HepG2 (cell line): ENCODE results near the gene OR2B3. TPM values are rescaled to one million over a fixed set of nuclear protein-coding genes. Genes with fewer than 3 reads are reported as not detected.
A peak's percentile ranks its signal among the peaks of the same experiment; 100 is the strongest.

ENCODE experiments used
- FOXP4 ChIP-seq: sonication (generic); formaldehyde crosslinking; IDR thresholded peaks from 2 replicates; pipeline ENCODE4 v1.4.0; 2020; ENCODE audit warnings: missing genetic modification reagents
- GTF2F1 ChIP-seq: fragments of 150-350 bp; IDR thresholded peaks from 2 replicates; pipeline ENCODE4 v1.6.1; 2014; ENCODE audit warnings: low read length
- MAFF ChIP-seq: IDR thresholded peaks from 2 replicates; pipeline ENCODE4 v1.6.1; 2011; ENCODE audit warnings: low read depth, low read length, improper control_type of control experiment
- MBD4 ChIP-seq: IDR thresholded peaks from 2 replicates; pipeline ENCODE4 v1.6.1; 2012; ENCODE audit warnings: low read length, inconsistent platforms, borderline replicate concordance
- PRMT3 ChIP-seq: sonication (generic); formaldehyde crosslinking; IDR thresholded peaks from 2 replicates; pipeline ENCODE4 v1.8.1; 2022; ENCODE audit warnings: low read depth, mild to moderate bottlenecking, moderate library complexity, missing genetic modification reagents, borderline replicate concordance
- ZGPAT ChIP-seq: IDR thresholded peaks from 2 replicates; pipeline ENCODE4 v1.6.1; 2016; ENCODE audit warnings: mild to moderate bottlenecking
- ZNF256 ChIP-seq: sonication (generic); formaldehyde crosslinking; conservative IDR thresholded peaks from 2 replicates; pipeline ENCODE4 v1.4.0; 2020; ENCODE audit warnings: missing genetic modification reagents
- ZNF562 ChIP-seq: sonication (generic); formaldehyde crosslinking; IDR thresholded peaks from 2 replicates; pipeline ENCODE4 v1.8.0; 2022; ENCODE audit warnings: missing genetic modification reagents, borderline replicate concordance
- ZNF782 ChIP-seq: sonication (generic); formaldehyde crosslinking; IDR thresholded peaks from 2 replicates; pipeline ENCODE4 v1.4.0; 2020; ENCODE audit warnings: missing genetic modification reagents, mild to moderate bottlenecking, borderline replicate concordance
- ZNF788 ChIP-seq: sonication (generic); formaldehyde crosslinking; IDR thresholded peaks from 2 replicates; pipeline ENCODE4 v1.5.0; 2020; ENCODE audit warnings: mild to moderate bottlenecking, missing genetic modification reagents, borderline replicate concordance
- polyA plus RNA-seq, 8 experiments: library from polyadenylated mRNA; depleted of rRNA in 3 of 8; stranded (reverse) in 7 of 8; unstranded in 1 of 8; fragments of >200 nt; fragmentation: Illumina TruSeq in 4 of 8; extraction: Trizol in 4 of 8; gene quantifications; 2 replicates each; pipeline versions ENCODE4 v1.2.1 to v1.2.3, GENCODE V29; 2011 to 2016; ENCODE audit warnings: low read depth in 4 of 8, missing spikeins in 1 of 8, mixed read lengths in 1 of 8; ENCODE audit not compliant: insufficient read depth in 1 of 8
- total RNA-seq, 5 experiments: library from RNA; depleted of rRNA; stranded (reverse); fragments of >200 nt; fragmentation: Illumina TruSeq; extraction: Trizol; gene quantifications; 2 replicates each; pipeline ENCODE4 v1.2.3, GENCODE V29; 2016; ENCODE audit warnings: low read depth in 1 of 5

OR2B3 gene
- total and polyA plus RNA-seq, 2 of the 13 experiments (the other 11 are each of a cell fraction or from before 2014, with no cell fraction given): not detected

GRCh38 chr6:29071831-29072723 lies 15.0 kb downstream of the OR2B3 start (continued):
- no peak for TF ChIP-seq FOXP4 (CRISPR knock-in tag)
- TF ChIP-seq ZNF788 (CRISPR knock-in tag): 0 out of 2 replicates have a peak, but pooled peaks have one; percentile 19
- TF ChIP-seq ZNF256 (CRISPR knock-in tag): no peak
- no peak for TF ChIP-seq GTF2F1
- TF ChIP-seq MBD4: no peak
- TF ChIP-seq MAFF: peak; percentile 50
- TF ChIP-seq ZNF782 (CRISPR knock-in tag): no peak
- TF ChIP-seq PRMT3 (CRISPR knock-in tag): no peak
- TF ChIP-seq ZNF562: no peak
- TF ChIP-seq ZGPAT (CRISPR knock-in tag): no peak
